GM23338 (cell line): ENCODE results near the gene DNASE1. TPM values are rescaled to one million over a fixed set of nuclear protein-coding genes. Genes with fewer than 3 reads are reported as not detected.

ENCODE experiments used
- ATAC-seq: fragments of 200-7000 bp; cut with Tn5 transposase; 3 replicates; pipeline ENCODE4 v1.9.1; 2020
- DNase-seq: peaks from one replicate; pipeline ENCODE4 v3.0.0-alpha.2; 2015; ENCODE audit warnings: low spot score
- H2AFZ ChIP-seq: fragments of 200-600 bp; sonication (generic); 2 replicates; pipeline ENCODE4 v1.8.0; 2016; ENCODE audit warnings: antibody characterized with exemption, mild to moderate bottlenecking, moderate library complexity
- H3F3A ChIP-seq: fragments of 200-600 bp; sonication (generic); replicated peaks from 2 replicates; pipeline ENCODE4 v1.8.0; 2017; ENCODE audit warnings: antibody characterized with exemption, mixed run types, low read depth
- H3K27ac ChIP-seq: fragments of 200-600 bp; sonication (generic); 2 replicates; pipeline ENCODE4 v1.6.1; 2016; ENCODE audit warnings: low read depth
- H3K27me3 ChIP-seq: fragments of 200-600 bp; sonication (generic); 2 replicates; pipeline ENCODE4 v1.8.0; 2016; ENCODE audit warnings: mild to moderate bottlenecking, mixed run types, moderate library complexity; ENCODE audit not compliant: insufficient read depth
- H3K36me3 ChIP-seq: fragments of 200-600 bp; sonication (generic); 2 replicates; pipeline ENCODE4 v1.8.0; 2016; ENCODE audit warnings: mild to moderate bottlenecking; ENCODE audit not compliant: insufficient read depth
- H3K4me1 ChIP-seq: fragments of 200-600 bp; sonication (generic); 2 replicates; pipeline ENCODE4 v1.8.0; 2016; ENCODE audit warnings: mild to moderate bottlenecking, moderate library complexity; ENCODE audit not compliant: insufficient read depth
- H3K4me2 ChIP-seq: fragments of 200-600 bp; sonication (generic); 2 replicates; pipeline ENCODE4 v1.7.1; 2017; ENCODE audit warnings: mixed run types
- H3K4me3 ChIP-seq: fragments of 200-600 bp; sonication (generic); 2 replicates; pipeline ENCODE4 v1.6.1; 2016; ENCODE audit warnings: mixed run types
- H3K79me2 ChIP-seq: fragments of 200-600 bp; sonication (generic); replicated peaks from 2 replicates; pipeline ENCODE4 v1.8.0; 2017; ENCODE audit warnings: mild to moderate bottlenecking; ENCODE audit not compliant: insufficient read depth
- H3K9me2 ChIP-seq: fragments of 200-600 bp; sonication (generic); 2 replicates; pipeline ENCODE4 v1.8.0; 2017; ENCODE audit not compliant: insufficient read depth
- H4K20me1 ChIP-seq: fragments of 200-600 bp; sonication (generic); replicated peaks from 2 replicates; pipeline ENCODE4 v1.8.0; 2017; ENCODE audit warnings: mild to moderate bottlenecking; ENCODE audit not compliant: insufficient read depth
- H3K27ac Mint-ChIP-seq: 2 replicates; pipeline ENCODE4 v1.8.0; 2020; ENCODE audit warnings: inconsistent platforms, mild to moderate bottlenecking, moderate library complexity, mixed read lengths
- H3K27me3 Mint-ChIP-seq: 3 replicates; pipeline ENCODE4 v1.8.0; 2022; ENCODE audit warnings: low read depth, mild to moderate bottlenecking, moderate library complexity, mixed read lengths, inconsistent platforms; ENCODE audit not compliant: insufficient read depth, poor library complexity
- H3K36me3 Mint-ChIP-seq: 3 replicates; pipeline ENCODE4 v1.8.0; 2021; ENCODE audit warnings: low read depth, mild to moderate bottlenecking, inconsistent platforms, moderate library complexity, mixed read lengths
- H3K4me1 Mint-ChIP-seq: 3 replicates; pipeline ENCODE4 v1.8.0; 2020; ENCODE audit warnings: mild to moderate bottlenecking, inconsistent platforms, mixed read lengths
- H3K4me3 Mint-ChIP-seq: 3 replicates; pipeline ENCODE4 v1.8.0; 2021; ENCODE audit warnings: moderate library complexity, mild to moderate bottlenecking, inconsistent platforms, mixed read lengths
- H3K9me3 Mint-ChIP-seq: 3 replicates; pipeline ENCODE4 v1.8.0; 2020; ENCODE audit warnings: moderate library complexity, mild to moderate bottlenecking, inconsistent platforms, mixed read lengths
- CREB1 ChIP-seq: fragments of 250-450 bp; sonication (Bioruptor Pico); IDR thresholded peaks from 2 replicates; pipeline ENCODE4 v1.5.0; 2020; ENCODE audit warnings: low read depth, mild to moderate bottlenecking, moderate library complexity
- CTCF ChIP-seq, 2 experiments: fragments of 200-600 bp in 1 of 2; sonication (generic) in 1 of 2; conservative IDR thresholded peaks; 2 replicates each; pipeline versions ENCODE4 v1.5.1 to v1.6.1; 2016 to 2017; ENCODE audit warnings: antibody characterized with exemption in 2 of 2, low read depth in 2 of 2, mild to moderate bottlenecking in 2 of 2, moderate library complexity in 1 of 2
- ETS1 ChIP-seq: IDR thresholded peaks from 2 replicates; pipeline ENCODE4 v1.6.1; 2016; ENCODE audit warnings: antibody characterized with exemption
- EZH2phosphoT487 ChIP-seq: fragments of 200-600 bp; sonication (generic); IDR thresholded peaks from one replicate; pipeline ENCODE4 v1.8.1; 2018; ENCODE audit warnings: antibody characterized with exemption; ENCODE audit not compliant: unreplicated experiment
- JUNB ChIP-seq: IDR thresholded peaks from one replicate; pipeline ENCODE4 v1.6.1; 2016; ENCODE audit warnings: antibody characterized with exemption; ENCODE audit not compliant: unreplicated experiment
- NANOG ChIP-seq: IDR thresholded peaks from 2 replicates; pipeline ENCODE4 v1.6.1; 2016; ENCODE audit warnings: antibody characterized with exemption, borderline replicate concordance
- POLR2AphosphoS5 ChIP-seq: IDR thresholded peaks from 2 replicates; pipeline ENCODE4 v1.6.1; 2016; ENCODE audit warnings: antibody characterized with exemption, low read depth
- ZNF114 ChIP-seq: fragments of 250-450 bp; sonication (Bioruptor Pico); IDR thresholded peaks from 2 replicates; pipeline ENCODE4 v1.5.0; 2020; ENCODE audit warnings: mild to moderate bottlenecking, moderate library complexity
- ZNF331 ChIP-seq: fragments of 250-450 bp; sonication (Bioruptor Pico); IDR thresholded peaks from 2 replicates; pipeline ENCODE4 v1.5.0; 2020; ENCODE audit warnings: low read depth, mild to moderate bottlenecking, moderate library complexity
- ZNF462 ChIP-seq: fragments of 250-450 bp; sonication (Bioruptor Pico); IDR thresholded peaks from 2 replicates; pipeline ENCODE4 v1.5.0; 2020; ENCODE audit warnings: mild to moderate bottlenecking, moderate library complexity
- polyA plus RNA-seq: library from polyadenylated mRNA; unstranded; fragments of >200 nt; fragmentation: Nextera tagmentation; extraction: Ambion mirVana; gene quantifications from 2 replicates; pipeline ENCODE4 v1.2.1, GENCODE V29; 2016
- total RNA-seq: library from RNA; depleted of rRNA; stranded (reverse); fragments of >200 nt; shearing (Covaris generic); gene quantifications from 2 replicates; pipeline ENCODE4 v1.2.3, GENCODE V29; 2014

DNASE1 gene
- total and polyA plus RNA-seq, 2 experiments from 2014 or later: 7.9 to 23.0 TPM

- no peaks in the 10 kb centered on the region for H3K79me2 ChIP-seq
- DNase-seq (no peak), ATAC-seq (no peak)
- peaks cover 92% of the 10 kb centered on the region for H3K36me3 Mint-ChIP-seq
- H3K4me3 Mint-ChIP-seq: no peak overlapping the region
- H3K36me3 ChIP-seq: peaks cover 31% of the 10 kb centered on the region
- no peak overlapping the region for H3K27ac ChIP-seq
- no peak overlapping the region for H3K4me3 ChIP-seq
- H3K9me2 ChIP-seq: no peaks in the 10 kb centered on the region
- H3K4me1 ChIP-seq: no peaks in the 10 kb centered on the region
- H3K27me3 Mint-ChIP-seq: peaks cover 3% of the 10 kb centered on the region
- TF ChIP-seq ZNF114 (no peak), ETS1 (no peak), ZNF462 (CRISPR knock-in tag) (no peak), JUNB (no peak)
- H3K4me1 Mint-ChIP-seq: no peaks in the 10 kb centered on the region
- H4K20me1 ChIP-seq: no peaks in the 10 kb centered on the region; the same call in 1 of the 2 replicates
- H3K27ac Mint-ChIP-seq: no peak overlapping the region
- H3F3A ChIP-seq: 0 out of 2 replicates have a peak, but pooled peaks cover 26% of the 10 kb centered on the region
- no peak overlapping the region for H3K4me2 ChIP-seq
- no peak overlapping the region for H2AFZ ChIP-seq
- H3K27me3 ChIP-seq: no peaks in the 10 kb centered on the region
- no peaks in the 10 kb centered on the region for H3K9me3 Mint-ChIP-seq
Measured at GRCh38 chr16:3661311-3661710, 6.8 kb downstream of the DNASE1 start.

- Mint-ChIP-seq H3K4me3 (no peak overlapping the region), H3K27ac (no peak overlapping the region), H3K36me3 (peaks cover 90% of the 10 kb centered on the region), H3K9me3 (no peaks in the 10 kb centered on the region), H3K27me3 (peaks cover 4% of the 10 kb centered on the region), H3K4me1 (no peaks in the 10 kb centered on the region)
- no peaks in the 10 kb centered on the region for H3K9me2 ChIP-seq
- H2AFZ ChIP-seq: no peak overlapping the region
- H3K27ac ChIP-seq: no peak overlapping the region
- no peaks in the 10 kb centered on the region; the same call in 1 of the 2 replicates for H4K20me1 ChIP-seq
- H3K4me1 ChIP-seq: no peaks in the 10 kb centered on the region
- H3K27me3 ChIP-seq: no peaks in the 10 kb centered on the region
- DNase-seq (no peak), ATAC-seq (no peak)
- H3F3A ChIP-seq: 0 out of 2 replicates have a peak, but pooled peaks cover 26% of the 10 kb centered on the region
- H3K79me2 ChIP-seq: no peaks in the 10 kb centered on the region
- H3K36me3 ChIP-seq: peaks cover 31% of the 10 kb centered on the region
- H3K4me2 ChIP-seq: no peak overlapping the region
- H3K4me3 ChIP-seq: no peak overlapping the region
- TF ChIP-seq CREB1 (CRISPR knock-in tag): no peak
- no peak for TF ChIP-seq ZNF331 (CRISPR knock-in tag)
- no peak for TF ChIP-seq POLR2AphosphoS5
- no peak for TF ChIP-seq ETS1
- no peak for TF ChIP-seq CTCF (conservative IDR thresholded peaks at IDR 0.05; ENCODE audit: low read depth in 2 of 2)
- no peak for TF ChIP-seq NANOG
- TF ChIP-seq EZH2phosphoT487: no peak
Measured at GRCh38 chr16:3661922-3662321, 7.4 kb downstream of the DNASE1 start.
